ENCODE measurements around the gene FBXL3. TPM values are rescaled to one million over a fixed set of nuclear protein-coding genes. Genes with fewer than 3 reads are reported as not detected.
A peak's percentile ranks its signal among the peaks of the same experiment; 100 is the strongest.

FBXL3 gene
- polyA plus RNA-seq, 6 donors from 2014 or later = 32.2 to 54.4 (median 45.1) TPM

GRCh38 chr13:77040835-77041234, 13.9 kb upstream of the FBXL3 start:
- H3K4me3 Mint-ChIP-seq = no peak overlapping the region
- peaks cover 0 to 6% (median 2%) of the 10 kb centered on the region in 3 donors for H3K4me1 Mint-ChIP-seq
- peak overlapping the region in 1 of 6 donors; percentile 52 for H3K27ac Mint-ChIP-seq
- H3K9me3 Mint-ChIP-seq = peaks cover 0 to 4% (median 0%) of the 10 kb centered on the region in 7 donors
- H3K36me3 Mint-ChIP-seq = peaks cover 0 to 12% of the 10 kb centered on the region in 2 donors
- no peaks in the 10 kb centered on the region for H3K27me3 Mint-ChIP-seq
- ATAC-seq (ENCODE audit: low read depth in 2 of 2) = no peak
- DNase-seq = no peak

- Mint-ChIP-seq H3K27ac (no peak overlapping the region), H3K27me3 (no peaks in the 10 kb centered on the region)
These were observed 13.1 kb upstream of the FBXL3 start for GRCh38 chr13:77040076-77040475.

GRCh38 chr13:77038907-77039480, 12.0 kb upstream of the FBXL3 start:
- no peak for ATAC-seq (ENCODE audit: low read depth in 2 of 2)
- DNase-seq = no peak
- H3K9me3 Mint-ChIP-seq = peaks cover 0 to 4% (median 0%) of the 10 kb centered on the region in 7 donors
- no peak overlapping the region for H3K27ac Mint-ChIP-seq
- H3K27me3 Mint-ChIP-seq = no peaks in the 10 kb centered on the region
- peaks cover 0 to 6% (median 2%) of the 10 kb centered on the region in 3 donors for H3K4me1 Mint-ChIP-seq
- no peak overlapping the region for H3K4me3 Mint-ChIP-seq
- H3K36me3 Mint-ChIP-seq = no peaks in the 10 kb centered on the region

More at GRCh38 chr13:77040076-77040475, 13.1 kb upstream of the FBXL3 start:
- no peak for ATAC-seq (ENCODE audit: low read depth in 2 of 2)
- H3K36me3 Mint-ChIP-seq = peaks cover 0 to 8% of the 10 kb centered on the region in 2 donors
- H3K4me1 Mint-ChIP-seq = peaks cover 0 to 6% (median 2%) of the 10 kb centered on the region in 3 donors
- DNase-seq = no peak
- H3K4me3 Mint-ChIP-seq = no peak overlapping the region
- H3K9me3 Mint-ChIP-seq = peaks cover 0 to 4% (median 0%) of the 10 kb centered on the region in 7 donors

GRCh38 chr13:77036279-77036678, 9.3 kb upstream of the FBXL3 start:
- Mint-ChIP-seq H3K4me1 (peaks cover 0 to 2% (median 0%) of the 10 kb centered on the region in 3 donors), H3K36me3 (no peaks in the 10 kb centered on the region), H3K9me3 (peaks cover 0 to 4% (median 0%) of the 10 kb centered on the region in 7 donors), H3K27ac (no peak overlapping the region), H3K27me3 (no peaks in the 10 kb centered on the region), H3K4me3 (no peak overlapping the region)
- ATAC-seq (ENCODE audit: low read depth in 2 of 2) (no peak), DNase-seq (no peak)

DNA sequence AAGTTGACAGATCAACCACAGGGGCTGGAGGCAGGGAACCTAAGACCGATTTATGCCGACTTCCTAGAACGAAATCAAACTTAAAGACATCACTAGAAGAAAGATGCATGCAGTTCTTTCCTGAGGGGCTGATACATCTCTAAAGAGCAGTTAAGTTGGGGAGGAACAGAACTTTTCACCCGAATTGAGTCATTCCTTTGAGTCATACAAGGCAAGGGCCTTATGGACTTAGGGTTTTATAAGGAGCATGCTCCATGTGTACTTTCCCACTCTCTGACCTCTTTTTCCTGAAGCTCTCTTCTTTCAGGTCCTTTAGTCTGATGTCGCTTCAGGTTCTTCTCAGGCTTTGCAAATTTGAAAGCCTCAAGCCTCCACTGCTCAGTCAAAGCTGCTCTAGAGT, 7.9 kb upstream of the FBXL3 start:
- DNase-seq (no peak), ATAC-seq (ENCODE audit: low read depth in 2 of 2) (no peak)
- no peaks in the 10 kb centered on the region for H3K27me3 Mint-ChIP-seq
- no peaks in the 10 kb centered on the region for H3K4me1 Mint-ChIP-seq
- H3K36me3 Mint-ChIP-seq = no peaks in the 10 kb centered on the region
- H3K9me3 Mint-ChIP-seq = peaks cover 0 to 4% (median 0%) of the 10 kb centered on the region in 7 donors
- no peak overlapping the region for H3K4me3 Mint-ChIP-seq
- H3K27ac Mint-ChIP-seq = peak overlapping the region in 1 of 6 donors; percentile 70

DNA sequence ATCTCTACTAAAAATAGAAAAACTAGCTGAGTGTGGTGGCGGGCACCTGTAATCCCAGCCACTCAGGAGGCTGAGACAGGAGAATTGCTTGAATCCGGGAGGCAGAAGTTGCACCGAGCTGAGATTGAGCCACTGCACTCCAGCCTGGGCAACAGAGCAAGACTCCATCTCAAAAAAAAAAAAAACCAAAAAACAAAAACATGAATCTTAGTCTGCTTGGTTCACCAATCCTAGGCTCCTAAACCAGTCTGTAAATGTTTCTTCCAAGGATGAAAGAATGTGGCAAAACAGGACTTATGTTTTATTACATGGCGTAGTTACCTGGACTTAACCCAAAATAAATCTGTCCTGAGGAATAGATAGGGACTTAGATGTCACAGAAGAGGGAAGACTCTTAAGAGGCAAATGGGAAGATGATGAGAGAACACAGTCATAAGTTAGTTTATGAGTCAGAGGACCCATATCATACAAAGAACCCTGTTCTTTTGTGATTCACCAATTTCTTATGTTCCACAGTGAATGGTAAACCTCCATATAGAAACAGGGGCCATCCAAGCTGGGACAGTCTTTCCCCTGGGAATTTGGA, 6.9 kb upstream of the FBXL3 start:
- Mint-ChIP-seq H3K36me3 (no peaks in the 10 kb centered on the region), H3K27me3 (no peaks in the 10 kb centered on the region), H3K27ac (no peak overlapping the region), H3K9me3 (peaks cover 0 to 4% (median 0%) of the 10 kb centered on the region in 7 donors), H3K4me1 (no peaks in the 10 kb centered on the region), H3K4me3 (no peak overlapping the region)
- DNase-seq (no peak), ATAC-seq (ENCODE audit: low read depth in 2 of 2) (no peak)

- no peak for ATAC-seq (ENCODE audit: low read depth in 2 of 2)
- H3K4me1 Mint-ChIP-seq = peaks cover 6 to 13% (median 13%) of the 10 kb centered on the region in 3 donors
- H3K27ac Mint-ChIP-seq = no peak overlapping the region
These were observed 4.8 kb upstream of the FBXL3 start for GRCh38 chr13:77031656-77032243.

GRCh38 chr13:77029436-77029835, 2.5 kb upstream of the FBXL3 start:
- ATAC-seq (ENCODE audit: low read depth in 2 of 2) = no peak
- Mint-ChIP-seq H3K27ac (peak overlapping the region in 1 of 6 donors; percentile 76), H3K4me1 (peaks cover 14 to 32% (median 27%) of the 10 kb centered on the region in 3 donors), H3K36me3 (peaks cover 0 to 10% of the 10 kb centered on the region in 2 donors), H3K9me3 (no peaks in the 10 kb centered on the region), H3K27me3 (no peaks in the 10 kb centered on the region), H3K4me3 (peak overlapping the region in 1 of 8 donors; percentile 95)
- DNase-seq = no peak

More at GRCh38 chr13:77031656-77032243, 4.8 kb upstream of the FBXL3 start:
- Mint-ChIP-seq H3K4me3 (peak overlapping the region in 1 of 8 donors; percentile 48), H3K27me3 (no peaks in the 10 kb centered on the region), H3K36me3 (peaks cover 0 to 7% of the 10 kb centered on the region in 2 donors), H3K9me3 (peaks cover 0 to 4% (median 0%) of the 10 kb centered on the region in 7 donors)
- DNase-seq = no peak

GRCh38 chr13:77028202-77028601, 1.2 kb upstream of the FBXL3 start:
- peak overlapping the region; percentile 70 to 99 (median 94) for H3K4me3 Mint-ChIP-seq
- peak overlapping the region in 2 of 6 donors; percentile 18 to 99 for H3K27ac Mint-ChIP-seq
- DNase-seq = no peak
- no peaks in the 10 kb centered on the region for H3K9me3 Mint-ChIP-seq
- H3K27me3 Mint-ChIP-seq = no peaks in the 10 kb centered on the region
- peaks cover 22 to 44% (median 35%) of the 10 kb centered on the region in 3 donors for H3K4me1 Mint-ChIP-seq
- no peak for ATAC-seq (ENCODE audit: low read depth in 2 of 2)
- peaks cover 0 to 10% of the 10 kb centered on the region in 2 donors for H3K36me3 Mint-ChIP-seq

DNA sequence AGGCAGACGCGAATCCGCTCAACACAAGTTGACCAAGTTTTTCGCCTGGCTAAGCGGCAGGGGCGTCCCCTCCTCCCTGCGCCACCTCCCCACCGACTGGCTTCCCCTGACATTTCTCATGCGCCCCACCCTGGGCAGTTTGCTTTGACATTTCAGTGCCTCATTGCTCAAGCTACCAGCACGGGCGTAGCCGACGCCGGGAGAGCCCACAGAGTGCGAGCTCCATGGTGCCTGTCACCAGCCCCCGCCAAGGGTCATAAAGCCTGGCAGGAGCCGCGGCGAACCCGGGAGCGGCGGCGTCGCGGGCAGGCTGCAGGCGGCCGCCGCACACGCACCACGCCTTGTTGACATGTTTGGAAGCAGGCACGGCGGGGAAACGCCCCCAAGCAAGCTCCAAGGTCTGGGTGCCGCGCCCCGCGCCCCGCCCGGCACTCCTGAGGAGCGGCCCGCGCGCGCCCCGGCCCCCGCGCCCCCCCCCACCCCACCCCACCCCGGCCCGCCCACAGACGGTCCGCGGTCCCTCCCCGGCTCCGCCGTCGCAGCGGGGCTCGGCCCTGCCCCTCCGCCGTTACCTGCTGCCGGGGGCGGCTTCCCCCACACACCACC, 601 bp downstream of the FBXL3 start:
- H3K27ac Mint-ChIP-seq = peak overlapping the region; percentile 87 to 98 (median 96)
- ATAC-seq (ENCODE audit: low read depth in 2 of 2) (peak; percentile 64 to 68), DNase-seq (peak; percentile 82)
- peaks cover 32 to 61% (median 52%) of the 10 kb centered on the region in 3 donors for H3K4me1 Mint-ChIP-seq
- H3K27me3 Mint-ChIP-seq = no peaks in the 10 kb centered on the region
- no peaks in the 10 kb centered on the region for H3K9me3 Mint-ChIP-seq
- peaks cover 0 to 10% of the 10 kb centered on the region in 2 donors for H3K36me3 Mint-ChIP-seq
- peak overlapping the region; percentile 87 to 99 (median 96) for H3K4me3 Mint-ChIP-seq

GRCh38 chr13:77022341-77022740, 4.6 kb downstream of the FBXL3 start:
- Mint-ChIP-seq H3K9me3 (no peaks in the 10 kb centered on the region), H3K36me3 (peaks cover under 1 to 8% of the 10 kb centered on the region in 2 donors), H3K27me3 (no peaks in the 10 kb centered on the region), H3K27ac (peak overlapping the region in 4 of 6 donors; percentile 24 to 77 (median 46)), H3K4me1 (peaks cover 38 to 61% (median 57%) of the 10 kb centered on the region in 3 donors), H3K4me3 (peak overlapping the region in 3 of 8 donors; percentile 35 to 95 (median 51))
- ATAC-seq (ENCODE audit: low read depth in 2 of 2) (no peak), DNase-seq (no peak)

DNA sequence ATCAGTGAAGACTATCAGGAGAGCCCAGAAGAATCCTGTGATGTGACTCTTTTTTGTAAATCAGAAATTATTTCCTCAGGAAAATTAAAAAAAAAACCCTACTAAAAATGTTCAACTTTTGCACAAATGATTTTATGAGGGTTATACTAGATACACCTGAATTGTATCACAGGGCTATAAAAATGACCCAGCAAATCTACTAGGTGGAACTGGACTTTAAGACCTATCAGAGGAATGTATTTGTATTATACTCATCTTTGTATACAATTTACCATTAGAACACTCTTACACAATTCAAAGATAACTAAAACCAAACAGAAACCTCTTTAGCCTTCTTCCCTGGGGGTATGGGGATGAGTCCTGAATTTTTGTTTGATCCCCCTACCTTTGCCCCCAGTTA, 7.2 kb downstream of the FBXL3 start:
- Mint-ChIP-seq H3K4me3 (no peak overlapping the region), H3K27ac (peak overlapping the region in 1 of 6 donors; percentile 59), H3K27me3 (no peaks in the 10 kb centered on the region), H3K36me3 (peaks cover 2 to 13% of the 10 kb centered on the region in 2 donors), H3K9me3 (no peaks in the 10 kb centered on the region), H3K4me1 (peaks cover 33 to 47% (median 39%) of the 10 kb centered on the region in 3 donors)
- DNase-seq (no peak), ATAC-seq (ENCODE audit: low read depth in 2 of 2) (no peak)

DNA sequence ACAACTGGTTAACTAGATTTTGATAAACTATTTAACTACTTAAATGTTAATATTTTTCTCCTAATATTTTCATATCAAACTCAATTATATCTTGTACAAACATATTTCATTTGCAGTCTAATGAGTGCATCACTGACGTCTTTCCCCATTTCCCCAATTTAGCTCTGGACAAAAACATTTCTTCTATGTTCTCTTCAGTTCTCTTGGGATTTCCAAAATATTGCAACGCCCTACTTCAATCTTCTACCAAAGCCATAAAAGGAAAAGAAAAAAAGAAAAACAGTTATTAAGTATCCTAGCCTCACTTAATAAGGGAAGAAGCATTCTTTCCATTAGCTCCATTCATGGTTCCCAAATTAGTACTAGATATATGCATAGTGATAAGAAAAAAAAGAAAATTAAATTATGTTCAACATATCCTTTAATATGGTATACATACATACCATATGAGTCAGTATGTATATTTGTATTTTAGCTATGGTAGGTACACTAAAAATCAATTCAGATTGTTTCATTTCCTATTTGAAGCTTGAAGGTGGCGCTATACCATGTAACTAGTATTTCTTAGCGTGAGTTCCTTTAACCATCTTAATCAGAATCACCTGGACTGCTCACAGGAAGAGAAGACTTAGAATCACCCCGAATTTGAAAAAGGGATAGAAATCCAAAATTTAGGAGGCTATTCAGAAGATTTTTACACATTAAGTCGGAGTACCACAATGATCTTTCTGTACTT, 9.9 kb downstream of the FBXL3 start:
- DNase-seq (no peak), ATAC-seq (ENCODE audit: low read depth in 2 of 2) (no peak)
- H3K27me3 Mint-ChIP-seq = no peaks in the 10 kb centered on the region
- H3K27ac Mint-ChIP-seq = peak overlapping the region in 1 of 6 donors; percentile 2
- peaks cover 23 to 24% of the 10 kb centered on the region in 2 donors for H3K36me3 Mint-ChIP-seq
- H3K4me1 Mint-ChIP-seq = peaks cover 27 to 38% (median 32%) of the 10 kb centered on the region in 3 donors
- no peaks in the 10 kb centered on the region for H3K9me3 Mint-ChIP-seq
- peak overlapping the region in 1 of 8 donors; percentile 25 for H3K4me3 Mint-ChIP-seq

All from naive B cell (primary cell).